ENCODE data around the gene CFTR. TPM values are rescaled to one million over a fixed set of nuclear protein-coding genes. Genes with fewer than 3 reads are reported as not detected.

The CFTR gene
- total and polyA plus RNA-seq, 10 donors: 0.02 to 0.27 (median 0.05) TPM; not detected in 6

- H3K27ac ChIP-seq: no peak overlapping the region
- WGBS, 5 donors: 79 to 95% (median 86%) methylated on average over 1 of the region's 1 CpG
- intact Hi-C loops (cut with DNase I; ENCODE audit: low total_unique reads): no loop called here
- TF ChIP-seq POLR2A (IDR thresholded peaks at IDR 0.05) (no peak), POLR2AphosphoS5 (IDR thresholded peaks at IDR 0.05) (no peak)
- TF ChIP-seq, protein P1, sequence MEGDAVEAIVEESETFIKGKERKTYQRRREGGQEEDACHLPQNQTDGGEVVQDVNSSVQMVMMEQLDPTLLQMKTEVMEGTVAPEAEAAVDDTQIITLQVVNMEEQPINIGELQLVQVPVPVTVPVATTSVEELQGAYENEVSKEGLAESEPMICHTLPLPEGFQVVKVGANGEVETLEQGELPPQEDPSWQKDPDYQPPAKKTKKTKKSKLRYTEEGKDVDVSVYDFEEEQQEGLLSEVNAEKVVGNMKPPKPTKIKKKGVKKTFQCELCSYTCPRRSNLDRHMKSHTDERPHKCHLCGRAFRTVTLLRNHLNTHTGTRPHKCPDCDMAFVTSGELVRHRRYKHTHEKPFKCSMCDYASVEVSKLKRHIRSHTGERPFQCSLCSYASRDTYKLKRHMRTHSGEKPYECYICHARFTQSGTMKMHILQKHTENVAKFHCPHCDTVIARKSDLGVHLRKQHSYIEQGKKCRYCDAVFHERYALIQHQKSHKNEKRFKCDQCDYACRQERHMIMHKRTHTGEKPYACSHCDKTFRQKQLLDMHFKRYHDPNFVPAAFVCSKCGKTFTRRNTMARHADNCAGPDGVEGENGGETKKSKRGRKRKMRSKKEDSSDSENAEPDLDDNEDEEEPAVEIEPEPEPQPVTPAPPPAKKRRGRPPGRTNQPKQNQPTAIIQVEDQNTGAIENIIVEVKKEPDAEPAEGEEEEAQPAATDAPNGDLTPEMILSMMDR (IDR thresholded peaks at IDR 0.05 in 8 of 11, conservative IDR thresholded peaks at IDR 0.05 in 3 of 11): no peak
- H3K9me3 ChIP-seq: no peaks in the 10 kb centered on the region
- no peak overlapping the region for H3K4me3 ChIP-seq
- no peak for DNase-seq
- no peaks in the 10 kb centered on the region for H3K4me1 ChIP-seq
- no peaks in the 10 kb centered on the region for H3K27me3 ChIP-seq (replicated peaks in 1 of 7)
- no peaks in the 10 kb centered on the region for H3K36me3 ChIP-seq
These were observed 110.4 kb downstream of the CFTR start for GRCh38 chr7:117590191-117590590.

GRCh38 chr7:117592011-117592635 is 112.3 kb downstream of the CFTR start:
- H3K4me1 ChIP-seq: no peaks in the 10 kb centered on the region
- H3K4me3 ChIP-seq: no peak overlapping the region
- DNase-seq: no peak
- intact Hi-C loops (cut with DNase I; ENCODE audit: low total_unique reads): no loop called here
- TF ChIP-seq POLR2A (IDR thresholded peaks at IDR 0.05) (no peak), POLR2AphosphoS5 (IDR thresholded peaks at IDR 0.05) (no peak)
- TF ChIP-seq, protein P1 (IDR thresholded peaks at IDR 0.05 in 8 of 11, conservative IDR thresholded peaks at IDR 0.05 in 3 of 11): no peak
- H3K36me3 ChIP-seq: no peaks in the 10 kb centered on the region
- 65 to 77% (median 70%) methylated on average over 11 of the region's 11 CpGs for WGBS, 5 donors
- no peaks in the 10 kb centered on the region for H3K27me3 ChIP-seq (replicated peaks in 1 of 7)
- H3K9me3 ChIP-seq: peaks cover 0 to 11% (median 2%) of the 10 kb centered on the region in 8 donors
- H3K27ac ChIP-seq: no peak overlapping the region

- Histone ChIP-seq H3K9me3 (peaks cover 0 to 11% (median 2%) of the 10 kb centered on the region in 8 donors), H3K4me3 (no peak overlapping the region), H3K27me3 (replicated peaks in 1 of 7) (no peaks in the 10 kb centered on the region), H3K4me1 (no peaks in the 10 kb centered on the region), H3K36me3 (no peaks in the 10 kb centered on the region), H3K27ac (no peak overlapping the region)
- peak; percentile 58 for DNase-seq
- TF ChIP-seq, protein P1 (IDR thresholded peaks at IDR 0.05 in 8 of 11, conservative IDR thresholded peaks at IDR 0.05 in 3 of 11): no peak
- TF ChIP-seq POLR2AphosphoS5 (IDR thresholded peaks at IDR 0.05) (no peak), POLR2A (IDR thresholded peaks at IDR 0.05) (no peak)
- intact Hi-C loops (cut with DNase I; ENCODE audit: low total_unique reads): no loop called here
- WGBS, 5 donors: 91 to 97% (median 92%) methylated on average over 18 to 21 of the region's 21 CpGs
These were observed 116.3 kb downstream of the CFTR start for GRCh38 chr7:117596134-117596533.

- TF ChIP-seq POLR2A (IDR thresholded peaks at IDR 0.05): no peak
- TF ChIP-seq, protein P1 (IDR thresholded peaks at IDR 0.05 in 8 of 11, conservative IDR thresholded peaks at IDR 0.05 in 3 of 11): no peak
- no peak for DNase-seq
- Histone ChIP-seq H3K4me3 (no peak overlapping the region), H3K27ac (no peak overlapping the region), H3K4me1 (no peaks in the 10 kb centered on the region), H3K27me3 (replicated peaks in 1 of 7) (no peaks in the 10 kb centered on the region), H3K9me3 (peaks cover 0 to 11% (median 2%) of the 10 kb centered on the region in 8 donors), H3K36me3 (no peaks in the 10 kb centered on the region)
- intact Hi-C loops (cut with DNase I; ENCODE audit: low total_unique reads): no loop called here
- WGBS, 5 donors: 51 to 84% (median 64%) methylated on average over 2 of the region's 2 CpGs
These were observed 117.9 kb downstream of the CFTR start for GRCh38 chr7:117597755-117598154.
